ENCODE data around the gene SNX9.

GRCh38 chr6:157831424-157832249 is 8.6 kb downstream of the SNX9 start:
- TF ChIP-seq CTCF (IDR thresholded peaks at IDR 0.05) (no peak), POLR2A (IDR thresholded peaks at IDR 0.05) (no peak)

Measured in body of pancreas (tissue), 4 donors.